Measurements from ENCODE around the gene CYP2C18.

CYP2C18 gene

GRCh38 chr10:94735197-94735596, 51.7 kb downstream of the CYP2C18 start:
- Histone ChIP-seq H3K27me3 (ENCODE audit: low read length) (no peaks in the 10 kb centered on the region), H3K79me2 (ENCODE audit: insufficient read depth, low read length) (no peaks in the 10 kb centered on the region), H3K4me3 (ENCODE audit: insufficient read depth, low read length, poor library complexity, severe bottlenecking) (no peak overlapping the region), H4K20me1 (ENCODE audit: low read depth, low read length) (no peaks in the 10 kb centered on the region), H3K36me3 (ENCODE audit: low read length) (no peaks in the 10 kb centered on the region), H3K4me2 (ENCODE audit: low read depth, low read length, poor library complexity, severe bottlenecking) (no peak overlapping the region), H3F3A (ENCODE audit: insufficient read depth) (no peaks in the 10 kb centered on the region), H3K9ac (ENCODE audit: low read length) (no peak overlapping the region), H3K9me3 (ENCODE audit: insufficient read depth, low read length) (no peaks in the 10 kb centered on the region), H3K27ac (ENCODE audit: low read depth, low read length) (no peak overlapping the region), H3K9me2 (replicated peaks; ENCODE audit: insufficient read depth, low read length) (no peaks in the 10 kb centered on the region), H2AFZ (ENCODE audit: low read depth, low read length, severe bottlenecking) (no peak overlapping the region)
- TF ChIP-seq CTCF (IDR thresholded peaks at IDR 0.05; ENCODE audit: insufficient read depth, low read length, poor library complexity, severe bottlenecking) = no peak
- TF ChIP-seq EZH2phosphoT487 (conservative IDR thresholded peaks at IDR 0.05; ENCODE audit: low read length) = no peak

DNA sequence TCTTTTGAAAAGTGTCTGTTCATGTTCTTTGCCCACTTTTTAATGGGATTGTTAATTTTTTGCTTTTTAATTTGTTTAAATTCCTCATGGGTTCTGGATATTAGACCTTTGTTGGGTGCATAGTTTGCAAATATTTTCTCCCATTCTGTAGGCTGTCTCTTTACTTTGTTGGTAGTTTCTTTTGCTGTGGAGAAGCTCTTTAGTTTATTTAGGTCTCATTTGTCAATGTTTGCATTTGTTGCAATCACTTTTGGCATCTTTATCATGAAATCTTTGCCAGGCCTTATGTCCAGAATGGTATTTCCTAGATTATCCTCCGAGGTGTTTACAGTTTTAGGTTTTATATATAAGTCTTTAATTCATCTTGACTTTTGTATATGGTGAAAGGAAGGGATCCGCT, 55.1 kb downstream of the CYP2C18 start:
- TF ChIP-seq EZH2phosphoT487 (conservative IDR thresholded peaks at IDR 0.05; ENCODE audit: low read length) (no peak), CTCF (IDR thresholded peaks at IDR 0.05; ENCODE audit: insufficient read depth, low read length, poor library complexity, severe bottlenecking) (no peak)
- Histone ChIP-seq H3K79me2 (ENCODE audit: insufficient read depth, low read length) (no peaks in the 10 kb centered on the region), H3K27ac (ENCODE audit: low read depth, low read length) (no peak overlapping the region), H3K27me3 (ENCODE audit: low read length) (no peaks in the 10 kb centered on the region), H3K9ac (ENCODE audit: low read length) (no peak overlapping the region), H3K36me3 (ENCODE audit: low read length) (no peaks in the 10 kb centered on the region), H3F3A (ENCODE audit: insufficient read depth) (no peaks in the 10 kb centered on the region), H3K9me3 (ENCODE audit: insufficient read depth, low read length) (no peaks in the 10 kb centered on the region), H3K9me2 (replicated peaks; ENCODE audit: insufficient read depth, low read length) (no peaks in the 10 kb centered on the region), H4K20me1 (ENCODE audit: low read depth, low read length) (no peaks in the 10 kb centered on the region), H2AFZ (ENCODE audit: low read depth, low read length, severe bottlenecking) (no peak overlapping the region), H3K4me2 (ENCODE audit: low read depth, low read length, poor library complexity, severe bottlenecking) (no peak overlapping the region), H3K4me3 (ENCODE audit: insufficient read depth, low read length, poor library complexity, severe bottlenecking) (no peak overlapping the region)

- no peak overlapping the region for H3K4me3 ChIP-seq (ENCODE audit: insufficient read depth, low read length, poor library complexity, severe bottlenecking)
- TF ChIP-seq CTCF (IDR thresholded peaks at IDR 0.05; ENCODE audit: insufficient read depth, low read length, poor library complexity, severe bottlenecking) (no peak), EZH2phosphoT487 (conservative IDR thresholded peaks at IDR 0.05; ENCODE audit: low read length) (no peak)
Observed at GRCh38 chr10:94747137-94747536, 63.6 kb downstream of the CYP2C18 start.

More at GRCh38 chr10:94747137-94747536, 63.6 kb downstream of the CYP2C18 start:
- no peaks in the 10 kb centered on the region for H3K79me2 ChIP-seq (ENCODE audit: insufficient read depth, low read length)
- H3K9me2 ChIP-seq (replicated peaks; ENCODE audit: insufficient read depth, low read length) = no peaks in the 10 kb centered on the region
- no peaks in the 10 kb centered on the region for H3F3A ChIP-seq (ENCODE audit: insufficient read depth)
- no peaks in the 10 kb centered on the region for H3K9me3 ChIP-seq (ENCODE audit: insufficient read depth, low read length)
- H3K27ac ChIP-seq (ENCODE audit: low read depth, low read length) = no peak overlapping the region
- H3K4me2 ChIP-seq (ENCODE audit: low read depth, low read length, poor library complexity, severe bottlenecking) = no peak overlapping the region
- no peaks in the 10 kb centered on the region for H4K20me1 ChIP-seq (ENCODE audit: low read depth, low read length)
- H3K36me3 ChIP-seq (ENCODE audit: low read length) = no peaks in the 10 kb centered on the region
- no peak overlapping the region for H3K9ac ChIP-seq (ENCODE audit: low read length)
- H3K27me3 ChIP-seq (ENCODE audit: low read length) = no peaks in the 10 kb centered on the region
- no peak overlapping the region for H2AFZ ChIP-seq (ENCODE audit: low read depth, low read length, severe bottlenecking)

Data from SU-DHL-6 (cell line).